NCI-H526 treated with DMSO at 0.1 percent for 48 hours (cell line): ENCODE results near the gene SEC14L6.

Experiments used
- DNase-seq: peaks from one replicate; lab custom pipeline; 2025; lab: John Stamatoyannopoulos, UW

SEC14L6 gene

GRCh38 chr22:30495041-30495784, 51.3 kb downstream of the SEC14L6 start:
- DNase-seq = no peak

GRCh38 chr22:30492144-30492543, 54.4 kb downstream of the SEC14L6 start:
- DNase-seq = no peak

- no peak for DNase-seq
Observed at GRCh38 chr22:30491381-30491780, 55.2 kb downstream of the SEC14L6 start.

- no peak for DNase-seq
Observed at GRCh38 chr22:30490399-30490798, 56.1 kb downstream of the SEC14L6 start.

- no peak for DNase-seq
Observed at GRCh38 chr22:30488121-30488520, 58.4 kb downstream of the SEC14L6 start.

- DNase-seq = no peak
Observed at GRCh38 chr22:30486661-30487115, 59.9 kb downstream of the SEC14L6 start.

GRCh38 chr22:30486118-30486517, 60.4 kb downstream of the SEC14L6 start:
- DNase-seq = no peak

- DNase-seq = no peak
Observed at GRCh38 chr22:30485362-30485988, 61.1 kb downstream of the SEC14L6 start.

GRCh38 chr22:30483169-30483568, 63.4 kb downstream of the SEC14L6 start:
- no peak for DNase-seq

GRCh38 chr22:30481711-30482110, 64.8 kb downstream of the SEC14L6 start:
- no peak for DNase-seq

GRCh38 chr22:30479981-30480380, 66.6 kb downstream of the SEC14L6 start:
- no peak for DNase-seq

GRCh38 chr22:30474683-30475424, 71.7 kb downstream of the SEC14L6 start:
- DNase-seq = peak; percentile 46

GRCh38 chr22:30474121-30474520, 72.4 kb downstream of the SEC14L6 start:
- DNase-seq = no peak

GRCh38 chr22:30472994-30473720, 73.4 kb downstream of the SEC14L6 start:
- no peak for DNase-seq
